ENCODE data around the gene LRRC41. TPM values are rescaled to one million over a fixed set of nuclear protein-coding genes. Genes with fewer than 3 reads are reported as not detected.
"Not testable (repeated sequence)": the region's sequence is repeated elsewhere in the genome, so short reads cannot be mapped to it uniquely, and the experiment has no call there.

The LRRC41 gene
- total RNA-seq, 6 experiments from 2014 or later, result 93.9 to 118 (median 104) TPM

- peak; percentile 77 for TF ChIP-seq CTCF (IDR thresholded peaks at IDR 0.05)
- peak within 1 kb of the TSS; percentile 99 for H3K4me3 Mint-ChIP-seq
- peaks cover 4% of the 10 kb centered on the region; the same call in 1 of the 2 replicates for H3K27me3 Mint-ChIP-seq (ENCODE audit: insufficient read depth)
- peak within 1 kb of the TSS; percentile 100 for H3K27ac Mint-ChIP-seq
- no peaks in the 10 kb centered on the region for H3K9me3 Mint-ChIP-seq
- peak; percentile 95 for DNase-seq
- H3K4me1 Mint-ChIP-seq (ENCODE audit: low read depth), result peaks cover 36% of the 10 kb centered on the region
- peaks cover 11% of the 10 kb centered on the region; the same call in 1 of the 2 replicates for H3K36me3 Mint-ChIP-seq (ENCODE audit: low read depth)
Observed at GRCh38 chr1:46340404-46341221, 37.2 kb upstream of the LRRC41 start, which contains the start of gene NSUN4. NSUN4 (plus strand) TSS chr1:46340807; CDS start chr1:46340827, 20 bp downstream.

GRCh38 chr1:46337409-46337808 lies 34.0 kb upstream of the LRRC41 start:
- not testable (repeated sequence) for H3K4me3 Mint-ChIP-seq, DNase-seq

GRCh38 chr1:46335081-46335480 lies 31.7 kb upstream of the LRRC41 start:
- H3K27me3 Mint-ChIP-seq (ENCODE audit: insufficient read depth), result 0 out of 2 replicates have a peak, but pooled peaks cover under 1% of the 10 kb centered on the region
- H3K36me3 Mint-ChIP-seq (ENCODE audit: low read depth), result no peaks in the 10 kb centered on the region
- no peak overlapping the region for H3K4me3 Mint-ChIP-seq
- H3K27ac Mint-ChIP-seq, result no peak overlapping the region
- peaks cover 13% of the 10 kb centered on the region for H3K4me1 Mint-ChIP-seq (ENCODE audit: low read depth)
- DNase-seq, result no peak
- no peak for TF ChIP-seq CTCF (IDR thresholded peaks at IDR 0.05)
- no peaks in the 10 kb centered on the region for H3K9me3 Mint-ChIP-seq

More at GRCh38 chr1:46337409-46337808, 34.0 kb upstream of the LRRC41 start:
- peaks cover 27% of the 10 kb centered on the region for H3K4me1 Mint-ChIP-seq (ENCODE audit: low read depth)
- not testable (repeated sequence) for H3K27ac Mint-ChIP-seq; H3K9me3 Mint-ChIP-seq; H3K36me3 Mint-ChIP-seq (ENCODE audit: low read depth); H3K27me3 Mint-ChIP-seq (ENCODE audit: insufficient read depth)

- TF ChIP-seq CTCF (IDR thresholded peaks at IDR 0.05), result no peak
- DNase-seq, result no peak
Observed at GRCh38 chr1:46334030-46334384, 30.6 kb upstream of the LRRC41 start.

GRCh38 chr1:46333300-46334029 lies 30.0 kb upstream of the LRRC41 start:
- TF ChIP-seq CTCF (IDR thresholded peaks at IDR 0.05), result peak; percentile 56; the same call in 1 of the 2 replicates
- Mint-ChIP-seq H3K9me3 (no peaks in the 10 kb centered on the region), H3K36me3 (ENCODE audit: low read depth) (no peaks in the 10 kb centered on the region), H3K27ac (no peak overlapping the region), H3K27me3 (ENCODE audit: insufficient read depth) (no peaks in the 10 kb centered on the region), H3K4me1 (ENCODE audit: low read depth) (peaks cover under 1% of the 10 kb centered on the region; the same call in 1 of the 2 replicates), H3K4me3 (no peak overlapping the region)
- DNase-seq, result peak; percentile 44

More at GRCh38 chr1:46334030-46334384, 30.6 kb upstream of the LRRC41 start:
- Mint-ChIP-seq H3K27ac (no peak overlapping the region), H3K36me3 (ENCODE audit: low read depth) (no peaks in the 10 kb centered on the region), H3K27me3 (ENCODE audit: insufficient read depth) (no peaks in the 10 kb centered on the region), H3K9me3 (no peaks in the 10 kb centered on the region), H3K4me3 (no peak overlapping the region), H3K4me1 (ENCODE audit: low read depth) (peaks cover 5% of the 10 kb centered on the region; the same call in 1 of the 2 replicates)

GRCh38 chr1:46331786-46332540 lies 28.5 kb upstream of the LRRC41 start:
- H3K27ac Mint-ChIP-seq; DNase-seq; H3K4me3 Mint-ChIP-seq; H3K36me3 Mint-ChIP-seq (ENCODE audit: low read depth); H3K4me1 Mint-ChIP-seq (ENCODE audit: low read depth); H3K9me3 Mint-ChIP-seq; H3K27me3 Mint-ChIP-seq (ENCODE audit: insufficient read depth): not testable (repeated sequence)

- H3K9me3 Mint-ChIP-seq; DNase-seq; H3K27ac Mint-ChIP-seq; H3K36me3 Mint-ChIP-seq (ENCODE audit: low read depth); H3K27me3 Mint-ChIP-seq (ENCODE audit: insufficient read depth); H3K4me3 Mint-ChIP-seq; H3K4me1 Mint-ChIP-seq (ENCODE audit: low read depth): not testable (repeated sequence)
Observed at GRCh38 chr1:46330381-46330780, 27.0 kb upstream of the LRRC41 start.

GRCh38 chr1:46329807-46330206 lies 26.4 kb upstream of the LRRC41 start:
- not testable (repeated sequence) for H3K27ac Mint-ChIP-seq

GRCh38 chr1:46328182-46328581 lies 24.8 kb upstream of the LRRC41 start:
- not testable (repeated sequence) for H3K4me1 Mint-ChIP-seq (ENCODE audit: low read depth); H3K27ac Mint-ChIP-seq; H3K36me3 Mint-ChIP-seq (ENCODE audit: low read depth); DNase-seq; H3K4me3 Mint-ChIP-seq; H3K27me3 Mint-ChIP-seq (ENCODE audit: insufficient read depth); H3K9me3 Mint-ChIP-seq

More at GRCh38 chr1:46329807-46330206, 26.4 kb upstream of the LRRC41 start:
- not testable (repeated sequence) for H3K36me3 Mint-ChIP-seq (ENCODE audit: low read depth); H3K4me3 Mint-ChIP-seq; H3K9me3 Mint-ChIP-seq; H3K27me3 Mint-ChIP-seq (ENCODE audit: insufficient read depth); H3K4me1 Mint-ChIP-seq (ENCODE audit: low read depth); DNase-seq

Data from HFFc6 (cell line).